BJ (cell line): ENCODE results near the gene GNB1. TPM values are rescaled to one million over a fixed set of nuclear protein-coding genes. Genes with fewer than 3 reads are reported as not detected.

Source experiments
- CTCF ChIA-PET: fragments of 350-600 bp; formaldehyde crosslinking; extraction: SDS; loops from one replicate; lab custom pipeline; 2021; ENCODE audit warnings: antibody characterized with exemption, inconsistent platforms; lab: Yijun Ruan, JAX
- POLR2A ChIA-PET: fragments of 300-600 bp; sonication (Branson Sonifier 250); formaldehyde crosslinking; extraction: SDS; loops from one replicate; lab custom pipeline; 2021; ENCODE audit warnings: antibody characterized with exemption; lab: Charles Lee
- DNase-seq: peaks from one replicate; pipeline ENCODE4 v3.0.0-alpha.2; 2011; ENCODE audit warnings: low read depth
- H3K27me3 ChIP-seq: 2 replicates; pipeline ENCODE4 v1.6.0; 2011; ENCODE audit warnings: low read length; ENCODE audit not compliant: control insufficient read depth, insufficient read depth
- H3K36me3 ChIP-seq: 2 replicates; pipeline ENCODE4 v1.5.1; 2011; ENCODE audit warnings: low read length; ENCODE audit not compliant: control insufficient read depth, insufficient read depth
- H3K4me3 ChIP-seq: 2 replicates; pipeline ENCODE4 v1.5.1; 2011; ENCODE audit warnings: low read depth, mild to moderate bottlenecking, control low read depth, low read length
- polyA plus RNA-seq: library from polyadenylated mRNA; depleted of rRNA; stranded (reverse); fragments of >200 nt; gene quantifications from 2 replicates; pipeline ENCODE4 v1.2.3, GENCODE V29; 2011
- TF ChIP-seq, protein P1 (sequence below): IDR thresholded peaks from 2 replicates; pipeline ENCODE4 v1.5.1; 2011; ENCODE audit warnings: low read depth, mild to moderate bottlenecking, control low read depth, inconsistent platforms, low read length, moderate library complexity; ENCODE audit not compliant: insufficient read depth

Gene GNB1
- polyA plus RNA-seq, 1 experiment, result 566 TPM

DNA sequence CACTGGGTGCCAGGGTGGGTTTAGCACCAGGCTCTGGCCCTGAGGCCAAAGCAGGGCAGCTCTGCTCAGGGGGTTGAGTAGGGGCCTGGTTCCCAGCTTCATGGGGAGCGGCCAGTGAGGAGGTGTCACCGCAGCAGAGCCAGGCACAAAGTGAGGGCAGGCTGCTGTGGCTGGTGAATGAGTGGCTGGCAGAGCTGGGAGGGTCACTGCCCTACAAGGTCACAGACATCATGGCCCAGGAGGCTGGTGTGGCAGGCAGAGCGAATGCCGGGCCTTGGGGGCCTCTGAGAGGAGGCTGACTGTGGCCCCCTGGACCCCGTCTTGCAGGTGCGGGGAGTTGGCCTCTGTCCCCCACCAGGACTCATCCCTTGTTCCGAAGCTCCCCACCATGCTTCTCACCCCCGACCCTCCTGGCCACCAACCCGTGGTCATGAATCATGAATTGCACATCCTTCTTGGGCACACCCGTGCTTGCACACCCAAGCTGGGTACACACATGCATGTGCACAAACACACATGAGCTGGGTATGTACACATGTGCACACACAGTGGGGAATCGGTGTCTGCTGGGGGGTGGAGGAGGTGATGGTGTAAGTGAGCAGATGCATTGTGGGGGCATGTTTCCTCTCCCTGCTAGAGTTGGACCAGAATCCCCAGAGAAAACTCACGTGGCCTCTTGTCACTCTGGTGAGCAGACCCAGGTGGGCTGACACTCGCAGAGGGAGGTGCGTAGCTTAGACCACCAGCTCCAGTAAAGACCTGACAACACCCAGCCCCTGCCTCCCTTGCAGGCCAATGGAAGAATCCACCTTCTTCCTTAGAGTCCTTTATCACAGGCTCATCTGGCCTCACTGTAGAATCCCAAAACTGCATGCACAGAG is 4.8 kb upstream of the GNB1 start:
- ChIA-PET POLR2A (no interaction called here), CTCF (interaction anchor here (0.7 to 1.8 kb wide), 3 partner anchors 10 to 12 kb away, joined by 4 to 8 read pairs (median 4); no protein-coding TSS in a partner anchor)
- no peaks in the 10 kb centered on the region for H3K27me3 ChIP-seq
- no peaks in the 10 kb centered on the region for H3K36me3 ChIP-seq
- no peak for DNase-seq
- TF ChIP-seq, protein P1, sequence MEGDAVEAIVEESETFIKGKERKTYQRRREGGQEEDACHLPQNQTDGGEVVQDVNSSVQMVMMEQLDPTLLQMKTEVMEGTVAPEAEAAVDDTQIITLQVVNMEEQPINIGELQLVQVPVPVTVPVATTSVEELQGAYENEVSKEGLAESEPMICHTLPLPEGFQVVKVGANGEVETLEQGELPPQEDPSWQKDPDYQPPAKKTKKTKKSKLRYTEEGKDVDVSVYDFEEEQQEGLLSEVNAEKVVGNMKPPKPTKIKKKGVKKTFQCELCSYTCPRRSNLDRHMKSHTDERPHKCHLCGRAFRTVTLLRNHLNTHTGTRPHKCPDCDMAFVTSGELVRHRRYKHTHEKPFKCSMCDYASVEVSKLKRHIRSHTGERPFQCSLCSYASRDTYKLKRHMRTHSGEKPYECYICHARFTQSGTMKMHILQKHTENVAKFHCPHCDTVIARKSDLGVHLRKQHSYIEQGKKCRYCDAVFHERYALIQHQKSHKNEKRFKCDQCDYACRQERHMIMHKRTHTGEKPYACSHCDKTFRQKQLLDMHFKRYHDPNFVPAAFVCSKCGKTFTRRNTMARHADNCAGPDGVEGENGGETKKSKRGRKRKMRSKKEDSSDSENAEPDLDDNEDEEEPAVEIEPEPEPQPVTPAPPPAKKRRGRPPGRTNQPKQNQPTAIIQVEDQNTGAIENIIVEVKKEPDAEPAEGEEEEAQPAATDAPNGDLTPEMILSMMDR, result no peak
- H3K4me3 ChIP-seq, result no peak overlapping the region

DNA sequence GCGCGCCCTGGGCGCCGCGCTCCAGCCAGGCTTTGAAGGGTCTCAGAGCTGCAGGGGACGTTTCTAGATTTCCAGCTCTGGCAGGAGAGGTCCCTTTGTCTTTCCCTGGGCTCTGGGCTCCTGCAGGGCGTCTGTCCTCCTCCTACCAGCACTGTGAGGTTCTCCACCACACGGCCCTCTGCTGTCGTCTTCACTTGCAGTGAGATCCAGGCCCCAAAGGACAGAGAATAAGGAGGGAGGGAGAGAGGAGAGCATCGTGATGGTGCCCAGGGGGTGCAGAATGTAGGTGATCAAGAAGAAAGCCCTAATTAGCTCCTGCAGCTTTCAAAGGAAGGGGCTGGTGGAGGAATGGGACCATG is 4.2 kb upstream of the GNB1 start:
- Histone ChIP-seq H3K4me3 (no peak overlapping the region), H3K27me3 (no peaks in the 10 kb centered on the region), H3K36me3 (no peaks in the 10 kb centered on the region)
- ChIA-PET CTCF (interaction anchor here (0.8 to 1.8 kb wide), 2 partner anchors 11 to 13 kb away, joined by 4 to 8 read pairs; no protein-coding TSS in a partner anchor), POLR2A (no interaction called here)
- no peak for DNase-seq
- TF ChIP-seq, protein P1, result no peak

DNA sequence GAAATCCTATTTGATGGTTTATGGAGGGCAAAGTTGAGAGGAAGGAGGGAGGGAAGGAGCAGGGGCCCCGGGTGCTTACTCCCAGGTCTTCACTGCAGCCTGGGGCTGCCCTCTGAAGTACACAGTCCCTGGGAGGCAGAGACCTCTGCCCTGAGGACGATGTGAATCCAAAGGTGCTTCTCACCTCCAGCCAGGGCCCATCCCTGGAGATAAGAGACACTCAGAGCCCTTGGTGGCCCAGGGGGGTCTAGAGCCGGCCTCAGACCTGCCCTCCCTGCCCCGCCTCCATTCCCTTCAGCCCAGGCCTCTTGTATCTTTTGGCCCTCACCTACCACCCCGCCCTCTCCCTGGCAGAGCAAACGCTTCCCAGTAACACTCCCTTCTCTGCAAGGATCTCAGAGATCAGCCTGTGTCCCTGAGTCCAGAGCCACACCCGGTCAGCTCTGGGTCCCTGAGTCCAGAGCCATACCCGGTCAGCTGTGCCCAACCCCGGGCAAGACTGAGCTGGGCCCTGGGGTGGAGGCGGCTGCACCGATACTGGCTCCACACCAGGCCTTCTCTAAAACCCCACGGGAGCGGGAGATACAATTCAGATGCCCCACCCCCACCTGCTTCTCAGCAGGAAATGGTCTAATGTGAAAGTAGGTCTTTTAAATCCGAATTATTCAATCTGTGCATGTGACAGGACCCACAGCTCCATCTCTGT is 3.6 kb upstream of the GNB1 start:
- Histone ChIP-seq H3K27me3 (no peaks in the 10 kb centered on the region), H3K4me3 (no peak overlapping the region), H3K36me3 (no peaks in the 10 kb centered on the region)
- DNase-seq, result no peak
- TF ChIP-seq, protein P1, result no peak
- ChIA-PET CTCF (interaction anchor here (0.8 to 1.8 kb wide), 2 partner anchors 11 to 13 kb away, joined by 4 to 8 read pairs; no protein-coding TSS in a partner anchor), POLR2A (no interaction called here)

DNA sequence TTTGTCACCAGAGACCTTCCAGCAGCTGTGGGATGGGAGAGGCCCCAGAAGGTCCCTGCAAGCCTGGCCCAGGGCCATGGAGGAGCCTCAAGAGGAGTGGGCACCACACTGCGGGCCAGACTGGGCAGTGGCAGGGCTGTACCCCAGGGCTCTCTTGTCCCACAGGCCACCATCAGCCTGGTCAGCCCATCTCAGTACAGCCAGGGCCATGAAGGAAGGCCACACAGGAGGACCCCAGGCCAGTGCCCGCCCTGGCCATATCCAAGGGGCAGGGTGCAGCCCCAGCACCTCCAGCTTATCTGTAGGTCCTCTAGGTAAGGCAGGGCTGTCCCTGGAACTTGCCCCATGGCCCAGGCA is 3.1 kb upstream of the GNB1 start:
- CTCF ChIA-PET, result no interaction called here
- POLR2A ChIA-PET, result no interaction called here
- no peaks in the 10 kb centered on the region for H3K27me3 ChIP-seq
- H3K4me3 ChIP-seq, result no peak overlapping the region
- no peak for DNase-seq
- TF ChIP-seq, protein P1, result no peak
- H3K36me3 ChIP-seq, result no peaks in the 10 kb centered on the region

DNA sequence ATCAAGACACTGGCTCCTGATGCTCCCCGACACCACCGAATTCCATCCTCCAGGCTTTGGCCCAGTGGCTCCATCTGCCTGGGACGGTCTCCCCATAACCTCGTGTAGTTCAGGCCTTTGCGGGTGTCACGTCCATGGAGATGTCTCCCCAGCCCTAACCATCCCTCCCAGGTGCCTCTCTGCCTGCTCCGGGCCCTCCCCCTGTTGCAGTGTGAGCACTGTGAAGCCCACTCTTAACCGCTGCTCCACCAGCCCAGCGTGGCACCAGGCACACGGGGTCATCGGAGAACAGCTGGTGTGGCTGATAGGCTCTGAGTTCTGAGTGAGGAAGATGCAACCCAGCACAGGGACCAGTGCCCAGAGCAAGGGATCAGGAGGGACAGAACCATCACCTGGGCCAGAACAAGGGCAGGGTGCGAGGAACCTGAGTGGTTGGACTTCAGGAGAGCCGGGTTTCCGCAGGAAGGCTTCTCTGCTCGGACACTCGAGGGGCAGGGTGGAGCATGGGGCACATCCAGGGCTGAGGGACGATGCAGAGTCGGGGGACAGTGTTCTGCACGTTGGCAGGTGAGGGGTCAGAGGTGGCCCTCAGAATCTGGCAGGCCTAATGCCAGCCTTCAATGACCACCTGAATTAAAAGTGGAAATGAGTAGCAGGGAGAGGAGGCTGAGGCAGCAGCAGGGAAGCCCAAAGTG is 2.6 kb upstream of the GNB1 start:
- Histone ChIP-seq H3K4me3 (no peak overlapping the region), H3K27me3 (no peaks in the 10 kb centered on the region), H3K36me3 (no peaks in the 10 kb centered on the region)
- TF ChIP-seq, protein P1, result no peak
- CTCF ChIA-PET, result no interaction called here
- POLR2A ChIA-PET, result no interaction called here
- no peak for DNase-seq
